Medulla oblongata (tissue), 1 donor: ENCODE results near the gene SLC35F4.

Experiments
- DNase-seq: peaks from one replicate; pipeline ENCODE4 v3.0.0-alpha.2; 2015; ENCODE audit errors: extremely low spot score

The SLC35F4 gene

DNA sequence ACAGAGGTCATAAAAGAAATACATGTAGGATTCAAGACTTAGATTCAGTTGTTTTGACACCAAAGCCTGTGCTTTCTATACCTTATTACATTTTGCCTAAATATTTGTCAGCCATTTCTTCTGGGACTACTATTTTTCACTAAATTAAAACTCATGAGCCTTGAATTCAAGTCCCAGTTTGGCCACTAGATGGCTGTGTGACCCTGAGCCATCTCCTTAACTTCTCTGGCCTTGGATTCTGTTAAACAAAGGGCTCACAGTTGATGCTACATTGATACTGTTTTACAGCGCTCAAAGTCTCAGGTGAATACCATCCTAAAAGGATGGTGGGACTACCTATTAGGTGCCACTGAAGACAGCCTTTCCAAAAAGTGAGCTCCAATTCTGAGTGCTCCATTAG is 332.7 kb downstream of the SLC35F4 start:
- peak; percentile 8 for DNase-seq

DNA sequence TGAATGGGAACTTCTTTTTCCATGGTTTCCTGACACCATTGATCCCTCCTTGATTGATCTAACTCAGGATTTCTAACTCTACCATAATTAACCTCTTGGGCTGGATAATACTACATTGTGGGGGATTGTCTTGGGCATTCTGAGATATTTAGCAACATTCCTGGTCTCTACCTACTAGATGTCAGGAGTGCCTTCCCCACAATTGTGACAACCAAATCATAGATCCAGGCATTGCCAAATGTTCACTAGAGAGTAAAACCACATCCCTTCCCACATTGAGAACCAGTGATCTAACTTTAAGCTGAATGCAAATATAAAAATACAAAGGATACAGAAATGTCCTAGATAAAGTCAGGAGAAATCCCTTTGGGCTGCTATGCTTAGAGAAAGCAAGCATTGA is 335.3 kb downstream of the SLC35F4 start:
- no peak for DNase-seq

- no peak for DNase-seq
Observed at GRCh38 chr14:57526942-57527341, 338.9 kb downstream of the SLC35F4 start.

DNA sequence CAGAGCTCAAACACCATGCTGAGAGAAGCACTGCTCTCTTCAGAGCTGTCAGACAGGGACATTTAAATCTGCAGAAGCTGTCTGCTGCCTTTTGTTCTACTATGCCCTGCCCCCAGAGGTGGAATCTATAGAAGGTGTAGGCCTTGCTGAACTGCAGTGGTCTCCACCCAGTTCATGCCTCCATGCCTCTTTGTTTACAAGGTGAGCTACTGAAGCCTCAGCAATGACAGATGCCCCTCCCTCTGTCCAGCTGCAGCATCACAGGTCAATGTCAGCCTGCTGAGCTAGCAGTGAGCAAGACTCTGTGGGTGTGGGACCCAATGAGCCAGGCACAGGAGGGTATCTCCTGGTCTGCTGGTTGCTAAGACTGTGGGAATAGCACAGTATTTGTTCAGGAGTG is 346.8 kb downstream of the SLC35F4 start:
- DNase-seq: no peak
